ENCODE data around the gene PTGS2. TPM values are rescaled to one million over a fixed set of nuclear protein-coding genes. Genes with fewer than 3 reads are reported as not detected.

The PTGS2 gene
- total and polyA plus RNA-seq, 12 donors, result 0.23 to 7.1 (median 1.2) TPM

DNA sequence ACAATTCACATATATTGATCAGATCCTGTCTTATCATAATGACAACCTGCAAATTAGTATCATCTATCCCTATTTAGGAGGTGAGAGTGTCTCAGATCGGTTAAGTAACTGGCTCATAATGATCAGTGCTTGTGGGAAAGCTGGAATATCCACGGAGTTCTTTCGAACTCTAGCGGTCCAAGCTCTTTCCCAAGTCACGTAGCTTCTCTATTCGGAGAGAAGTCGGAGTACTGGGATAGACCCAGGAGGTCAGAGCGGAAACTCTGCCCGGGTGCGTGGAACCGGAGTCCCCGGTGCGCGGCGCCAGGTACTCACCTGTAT is 339 bp downstream of the PTGS2 start:
- ATAC-seq, result peak in 6 of 8 donors; percentile 27 to 57 (median 46)
- intact Hi-C loops (cut with DNase I), result loop anchor here in 1 of 10 donors (10.0 kb wide), 3 partner anchors 75 to 305 kb away; no protein-coding TSS in a partner anchor
- peaks cover 0 to 15% (median 0%) of the 10 kb centered on the region in 9 donors for H3K4me1 ChIP-seq
- TF ChIP-seq, protein P1, sequence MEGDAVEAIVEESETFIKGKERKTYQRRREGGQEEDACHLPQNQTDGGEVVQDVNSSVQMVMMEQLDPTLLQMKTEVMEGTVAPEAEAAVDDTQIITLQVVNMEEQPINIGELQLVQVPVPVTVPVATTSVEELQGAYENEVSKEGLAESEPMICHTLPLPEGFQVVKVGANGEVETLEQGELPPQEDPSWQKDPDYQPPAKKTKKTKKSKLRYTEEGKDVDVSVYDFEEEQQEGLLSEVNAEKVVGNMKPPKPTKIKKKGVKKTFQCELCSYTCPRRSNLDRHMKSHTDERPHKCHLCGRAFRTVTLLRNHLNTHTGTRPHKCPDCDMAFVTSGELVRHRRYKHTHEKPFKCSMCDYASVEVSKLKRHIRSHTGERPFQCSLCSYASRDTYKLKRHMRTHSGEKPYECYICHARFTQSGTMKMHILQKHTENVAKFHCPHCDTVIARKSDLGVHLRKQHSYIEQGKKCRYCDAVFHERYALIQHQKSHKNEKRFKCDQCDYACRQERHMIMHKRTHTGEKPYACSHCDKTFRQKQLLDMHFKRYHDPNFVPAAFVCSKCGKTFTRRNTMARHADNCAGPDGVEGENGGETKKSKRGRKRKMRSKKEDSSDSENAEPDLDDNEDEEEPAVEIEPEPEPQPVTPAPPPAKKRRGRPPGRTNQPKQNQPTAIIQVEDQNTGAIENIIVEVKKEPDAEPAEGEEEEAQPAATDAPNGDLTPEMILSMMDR (IDR thresholded peaks at IDR 0.05), result no peak
- DNase-seq, result no peak
- H3K27ac ChIP-seq, result peak overlapping the region in 9 of 10 donors; percentile 33 to 86 (median 80)
- peak overlapping the region; percentile 41 to 67 (median 59) for H3K4me3 ChIP-seq
- peaks cover 0 to 35% (median 0%) of the 10 kb centered on the region in 9 donors for H3K36me3 ChIP-seq
- H3K9me3 ChIP-seq, result no peaks in the 10 kb centered on the region
- peaks cover 0 to 21% (median 10%) of the 10 kb centered on the region in 7 donors for H3K27me3 ChIP-seq
- 2 to 3% methylated on average over 15 of the region's 15 CpGs for WGBS, 2 donors

- Histone ChIP-seq H3K36me3 (peaks cover 0 to 53% (median 0%) of the 10 kb centered on the region in 9 donors), H3K4me1 (peaks cover 0 to 15% (median 0%) of the 10 kb centered on the region in 9 donors), H3K27ac (no peak overlapping the region), H3K9me3 (no peaks in the 10 kb centered on the region), H3K27me3 (peaks cover 0 to 21% (median 9%) of the 10 kb centered on the region in 7 donors), H3K4me3 (no peak overlapping the region)
- intact Hi-C loops (cut with DNase I), result no loop called here
- TF ChIP-seq, protein P1 (IDR thresholded peaks at IDR 0.05), result no peak
- no peak for ATAC-seq
- DNase-seq, result no peak
- 69 to 76% methylated on average over 2 of the region's 2 CpGs for WGBS, 2 donors
Measured at GRCh38 chr1:186678155-186678554, 2.1 kb downstream of the PTGS2 start.

DNA sequence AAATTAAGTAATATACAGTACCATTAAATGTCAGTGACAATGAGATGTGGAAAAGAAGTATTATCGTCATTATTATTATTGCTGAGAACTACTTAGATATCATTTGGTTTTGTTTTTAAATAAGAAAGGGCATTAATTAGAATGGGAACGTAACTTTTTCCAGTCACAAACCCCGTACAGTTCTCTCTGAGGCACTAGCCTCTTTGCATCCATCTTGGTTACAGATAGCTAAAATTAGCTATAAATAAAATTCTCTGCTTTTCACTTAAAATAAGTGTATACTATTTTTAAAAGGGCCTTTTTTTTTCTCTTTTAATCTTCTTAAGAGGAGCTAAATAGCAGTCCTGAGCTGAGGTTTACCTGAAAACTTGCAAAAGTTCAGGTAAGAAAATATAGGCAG is 7.6 kb downstream of the PTGS2 start:
- ATAC-seq (no peak), DNase-seq (no peak)
- 93 to 94% methylated on average over 3 of the region's 3 CpGs for WGBS, 2 donors
- TF ChIP-seq, protein P1 (IDR thresholded peaks at IDR 0.05), result no peak
- Histone ChIP-seq H3K27ac (no peak overlapping the region), H3K4me1 (no peaks in the 10 kb centered on the region), H3K4me3 (no peak overlapping the region), H3K27me3 (no peaks in the 10 kb centered on the region), H3K9me3 (peaks cover 0 to 4% (median 0%) of the 10 kb centered on the region in 11 donors), H3K36me3 (peaks cover 0 to 57% (median 0%) of the 10 kb centered on the region in 9 donors)
- intact Hi-C loops (cut with DNase I), result no loop called here

DNA sequence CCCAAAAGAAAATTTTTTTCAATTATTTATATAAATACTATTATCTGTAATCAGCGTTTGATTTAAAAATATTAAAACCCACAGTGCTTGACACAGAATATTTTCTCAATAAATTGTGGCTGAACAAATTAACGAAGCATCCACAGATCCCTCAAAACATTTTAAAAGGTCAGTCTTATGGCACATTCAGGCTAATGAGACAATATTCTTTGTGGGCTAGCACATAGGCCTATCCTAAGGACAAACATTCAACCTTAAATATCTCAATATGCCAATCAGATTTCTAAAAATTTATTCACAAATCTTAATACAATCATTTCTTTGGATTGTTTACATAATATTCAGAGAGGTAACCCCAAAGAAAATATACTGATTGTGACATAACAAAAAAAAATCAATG is 8.1 kb downstream of the PTGS2 start:
- no peak overlapping the region for H3K4me3 ChIP-seq
- peaks cover 0 to 4% (median 0%) of the 10 kb centered on the region in 11 donors for H3K9me3 ChIP-seq
- H3K4me1 ChIP-seq, result no peaks in the 10 kb centered on the region
- 93% methylated on average over 2 of the region's 2 CpGs for WGBS, 2 donors
- DNase-seq (no peak), ATAC-seq (no peak)
- no peak overlapping the region for H3K27ac ChIP-seq
- TF ChIP-seq, protein P1 (IDR thresholded peaks at IDR 0.05), result no peak
- no peaks in the 10 kb centered on the region for H3K27me3 ChIP-seq
- H3K36me3 ChIP-seq, result peaks cover 0 to 52% (median 0%) of the 10 kb centered on the region in 9 donors
- intact Hi-C loops (cut with DNase I), result no loop called here
